Nephron (organoid): Measurements from ENCODE around the gene TACC3.

Experiments used
- H3K27ac Mint-ChIP-seq, 3 experiments: 2 replicates each; pipeline ENCODE4 v1.8.0; 2020; ENCODE audit warnings: mixed read lengths in 3 of 3, mild to moderate bottlenecking in 2 of 3, moderate library complexity in 1 of 3
- H3K27me3 Mint-ChIP-seq: 2 replicates; pipeline ENCODE4 v1.8.0; 2021; ENCODE audit warnings: low read depth, mild to moderate bottlenecking, moderate library complexity, mixed read lengths
- H3K36me3 Mint-ChIP-seq: 2 replicates; pipeline ENCODE4 v1.8.0; 2020; ENCODE audit warnings: low read depth, mixed read lengths
- H3K4me1 Mint-ChIP-seq: 2 replicates; pipeline ENCODE4 v1.8.0; 2020; ENCODE audit warnings: mixed read lengths
- H3K4me3 Mint-ChIP-seq, 3 experiments: 2 replicates each; pipeline ENCODE4 v1.8.0; 2020; ENCODE audit warnings: mild to moderate bottlenecking in 3 of 3, mixed read lengths in 3 of 3, moderate library complexity in 2 of 3
- H3K9me3 Mint-ChIP-seq: 2 replicates; pipeline ENCODE4 v1.8.0; 2020; ENCODE audit warnings: mixed read lengths
- CTCF ChIP-seq, 3 experiments: fragments of 200-600 bp; sonication (generic); IDR thresholded peaks; one replicate each; pipeline ENCODE4 v1.5.0; 2021; ENCODE audit warnings: antibody characterized with exemption in 3 of 3; ENCODE audit not compliant: unreplicated experiment in 3 of 3

TACC3 gene

DNA sequence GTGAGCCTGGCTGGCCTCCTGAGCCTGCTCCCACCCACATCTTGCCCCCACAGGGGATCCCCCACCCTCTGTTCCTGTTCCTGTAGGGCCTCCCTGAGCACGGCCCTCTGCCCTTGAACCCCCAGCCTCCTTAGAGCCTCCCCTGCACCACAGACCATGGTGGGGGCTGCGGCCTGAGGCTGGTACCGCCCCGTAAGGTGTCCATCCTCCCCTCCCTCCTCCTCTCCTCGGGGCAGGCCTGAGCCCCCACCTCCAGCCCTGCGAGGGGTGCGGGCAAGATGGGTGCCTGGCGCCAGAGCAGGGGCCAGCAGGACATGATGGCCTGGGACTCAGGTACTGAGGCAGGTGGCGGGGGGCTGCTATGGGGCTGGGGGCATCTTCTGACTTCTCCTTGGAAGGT is 43.3 kb downstream of the TACC3 start:
- no peak for TF ChIP-seq CTCF (IDR thresholded peaks at IDR 0.05; ENCODE audit: unreplicated experiment in 3 of 3)
- Mint-ChIP-seq H3K36me3 (no peaks in the 10 kb centered on the region), H3K4me3 (no peak overlapping the region), H3K9me3 (no peaks in the 10 kb centered on the region), H3K27ac (no peak overlapping the region), H3K4me1 (peaks cover 5% of the 10 kb centered on the region), H3K27me3 (peaks cover 12% of the 10 kb centered on the region)

- peaks cover 8% of the 10 kb centered on the region for H3K27me3 Mint-ChIP-seq
- H3K4me1 Mint-ChIP-seq, result peaks cover 5% of the 10 kb centered on the region
- no peaks in the 10 kb centered on the region for H3K9me3 Mint-ChIP-seq
- TF ChIP-seq CTCF (IDR thresholded peaks at IDR 0.05; ENCODE audit: unreplicated experiment in 3 of 3), result no peak
- no peaks in the 10 kb centered on the region for H3K36me3 Mint-ChIP-seq
- peak overlapping the region in 1 of 3 experiments; percentile 24 for H3K27ac Mint-ChIP-seq
- H3K4me3 Mint-ChIP-seq, result peak overlapping the region in 1 of 3 experiments; percentile 26
These were observed 44.2 kb downstream of the TACC3 start for GRCh38 chr4:1765409-1766072.

DNA sequence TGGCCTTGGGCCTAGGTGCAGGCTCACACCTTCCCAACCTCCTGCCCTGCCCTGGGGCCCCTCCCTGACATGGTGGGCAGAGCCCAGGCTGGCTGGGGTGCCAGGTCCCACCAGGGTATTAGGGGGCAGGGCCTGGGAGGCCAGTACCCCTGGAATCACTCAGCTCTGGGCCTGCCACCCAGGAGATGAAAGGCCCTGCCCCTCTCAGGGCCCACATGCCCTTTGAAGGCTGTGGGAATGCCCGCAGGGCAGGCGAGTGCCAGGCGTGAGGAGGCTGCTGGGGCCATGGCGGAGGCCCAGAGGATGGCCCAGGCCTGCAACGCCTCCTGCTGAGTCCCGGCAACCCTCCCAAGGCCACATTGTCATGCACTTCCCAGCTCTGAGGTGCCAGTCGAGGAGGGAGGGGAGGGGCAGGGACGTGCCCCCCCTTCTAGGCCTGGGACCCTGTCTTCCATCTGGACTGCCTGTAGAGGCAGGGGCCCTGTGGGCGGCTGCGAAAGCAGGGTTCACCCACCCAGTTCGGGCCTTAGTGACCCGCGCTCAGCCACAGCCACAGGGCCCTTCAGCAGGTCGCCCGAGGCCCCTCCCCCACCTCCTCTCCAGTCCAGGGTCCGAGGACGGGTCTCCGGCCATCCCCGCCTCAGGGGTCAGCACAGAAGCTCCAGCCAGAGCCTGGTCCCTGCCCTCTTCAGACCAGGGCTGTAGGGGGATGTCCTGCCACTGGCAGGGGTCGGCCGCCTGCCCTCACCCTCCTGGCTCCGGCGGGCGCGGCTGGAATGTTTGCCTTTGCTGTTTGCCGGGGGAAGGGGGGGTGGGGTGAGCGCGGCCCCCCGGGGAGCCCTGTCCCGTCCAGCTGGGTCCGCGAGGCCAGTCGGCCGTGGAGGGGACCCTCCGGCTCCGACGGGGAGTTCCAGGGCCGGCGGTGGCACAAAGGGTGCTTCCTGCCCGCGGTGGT is 45.1 kb downstream of the TACC3 start:
- Mint-ChIP-seq H3K36me3 (no peaks in the 10 kb centered on the region), H3K27ac (no peak overlapping the region)

DNA sequence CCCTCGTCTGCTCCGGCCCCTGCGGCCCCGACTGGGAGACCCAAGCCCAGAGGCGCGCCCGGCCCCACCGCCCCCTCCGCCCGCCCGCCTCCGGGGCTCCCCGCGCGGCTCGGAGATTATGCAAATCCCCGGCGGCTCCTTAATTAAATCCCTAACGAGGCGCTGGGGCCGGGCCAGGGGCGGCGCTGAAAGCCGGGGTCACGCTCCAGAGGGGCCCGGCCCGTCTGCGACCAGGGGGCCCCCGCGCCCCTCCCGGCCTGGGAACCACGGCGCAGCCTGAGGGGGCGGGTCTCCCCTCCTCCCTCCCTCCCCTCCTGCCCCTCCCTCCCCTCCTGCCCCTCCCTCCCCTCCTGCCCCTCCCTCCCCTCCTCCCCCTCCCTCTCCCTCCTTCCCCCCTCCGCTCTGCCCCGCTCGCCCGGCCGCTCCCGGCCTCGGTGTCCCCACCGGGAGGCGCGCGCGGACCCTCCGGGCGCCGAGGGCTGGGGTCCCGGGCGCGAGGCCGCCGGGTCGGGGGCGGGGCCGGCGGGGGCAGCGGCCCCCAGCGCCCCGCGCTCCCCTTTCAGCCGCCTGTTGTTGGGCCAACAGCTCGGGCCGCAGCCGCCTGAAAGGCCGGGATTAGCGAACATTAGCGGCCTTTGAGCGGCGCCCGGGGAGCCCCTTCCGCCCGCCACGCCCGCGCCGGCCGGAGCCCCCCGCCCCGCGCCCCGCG is 45.9 kb downstream of the TACC3 start:
- no peak for TF ChIP-seq CTCF (IDR thresholded peaks at IDR 0.05; ENCODE audit: unreplicated experiment in 3 of 3)
- H3K4me3 Mint-ChIP-seq, result no peak overlapping the region
- no peaks in the 10 kb centered on the region for H3K9me3 Mint-ChIP-seq
- H3K4me1 Mint-ChIP-seq, result peaks cover 5% of the 10 kb centered on the region
- H3K36me3 Mint-ChIP-seq, result no peaks in the 10 kb centered on the region
- no peak overlapping the region for H3K27ac Mint-ChIP-seq
- peaks cover 8% of the 10 kb centered on the region for H3K27me3 Mint-ChIP-seq

More for the DNA sequence above, 45.1 kb downstream of the TACC3 start:
- no peak overlapping the region for H3K4me3 Mint-ChIP-seq
- H3K9me3 Mint-ChIP-seq, result no peaks in the 10 kb centered on the region
- peaks cover 5% of the 10 kb centered on the region for H3K4me1 Mint-ChIP-seq
- H3K27me3 Mint-ChIP-seq, result peaks cover 8% of the 10 kb centered on the region
- TF ChIP-seq CTCF (IDR thresholded peaks at IDR 0.05; ENCODE audit: unreplicated experiment in 3 of 3), result no peak

- Mint-ChIP-seq H3K27ac (peak overlapping the region in 2 of 3 experiments; percentile 76 to 90), H3K9me3 (no peaks in the 10 kb centered on the region), H3K36me3 (no peaks in the 10 kb centered on the region), H3K27me3 (peaks cover 8% of the 10 kb centered on the region), H3K4me1 (peaks cover 5% of the 10 kb centered on the region), H3K4me3 (peak overlapping the region; percentile 48 to 78 (median 52))
- TF ChIP-seq CTCF (IDR thresholded peaks at IDR 0.05; ENCODE audit: unreplicated experiment in 3 of 3), result peak; percentile 30 to 43 (median 38)
These were observed 46.5 kb downstream of the TACC3 start for GRCh38 chr4:1767770-1768366.
